GM10248 (cell line): ENCODE data around the gene SHF.
A peak's percentile ranks its signal among the peaks of the same experiment; 100 is the strongest.

ENCODE experiments used
- CTCF ChIA-PET: fragments of 300-600 bp; sonication (Branson Sonifier 250); formaldehyde crosslinking; extraction: SDS; loops from one replicate; lab custom pipeline; 2021; ENCODE audit warnings: antibody characterized with exemption; lab: Yijun Ruan, JAX
- POLR2A ChIA-PET: fragments of 350-650 bp; sonication (Branson Sonifier 250); formaldehyde crosslinking; extraction: SDS; loops from one replicate; lab custom pipeline; 2020; ENCODE audit warnings: antibody characterized with exemption; lab: Yijun Ruan, JAX
- DNase-seq: peaks from one replicate; pipeline ENCODE4 v3.0.0; 2012; ENCODE audit errors: extremely low spot score
- TF ChIP-seq, protein P1 (sequence below): IDR thresholded peaks from 2 replicates; pipeline ENCODE4 v1.5.1; 2012; ENCODE audit warnings: mild to moderate bottlenecking, low read depth; ENCODE audit errors: extremely low read depth, missing control alignments, control extremely low read depth

SHF gene

DNA sequence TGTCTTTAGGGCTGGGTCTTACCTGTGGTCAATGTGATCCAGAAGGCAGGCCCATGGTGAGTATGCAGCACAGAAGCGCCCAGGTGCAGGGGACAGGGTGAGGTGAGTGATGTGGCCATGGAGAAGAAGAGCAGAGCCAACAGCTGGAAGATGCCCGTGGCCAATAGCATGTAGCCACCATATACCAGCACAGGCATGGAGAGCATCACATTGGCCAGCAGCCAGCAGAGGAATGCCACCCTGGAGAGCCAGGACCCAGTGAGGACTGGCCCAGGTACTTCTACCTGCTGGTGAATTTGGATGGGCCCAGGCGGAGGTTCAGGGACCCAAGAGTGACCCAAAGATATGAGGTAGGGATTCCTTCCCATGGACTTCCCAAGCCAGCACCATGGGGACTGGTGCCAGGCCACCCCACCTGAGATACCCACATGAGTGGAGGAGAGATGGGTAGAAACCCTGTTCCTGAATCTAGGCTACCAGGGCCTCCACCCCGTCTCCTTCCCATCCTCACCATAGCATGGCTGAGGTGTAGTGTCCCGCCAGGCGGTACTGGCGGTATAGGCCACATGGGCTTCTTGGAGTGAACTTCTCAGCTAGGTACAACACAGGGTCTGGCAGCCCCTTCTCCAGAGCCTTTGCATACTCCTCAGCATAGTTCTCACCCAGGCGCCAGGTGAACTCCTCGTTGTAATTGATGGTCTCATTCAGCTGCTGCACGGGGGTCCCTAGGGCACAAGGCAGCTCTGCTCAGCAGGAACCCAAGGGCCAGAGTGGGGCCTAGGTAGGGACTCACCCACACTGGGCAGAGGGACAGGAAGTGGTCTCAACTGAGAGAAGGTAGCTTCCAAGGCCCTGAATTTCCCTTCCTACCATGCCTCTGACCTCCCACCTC is 67.4 kb downstream of the SHF start:
- TF ChIP-seq, protein P1, sequence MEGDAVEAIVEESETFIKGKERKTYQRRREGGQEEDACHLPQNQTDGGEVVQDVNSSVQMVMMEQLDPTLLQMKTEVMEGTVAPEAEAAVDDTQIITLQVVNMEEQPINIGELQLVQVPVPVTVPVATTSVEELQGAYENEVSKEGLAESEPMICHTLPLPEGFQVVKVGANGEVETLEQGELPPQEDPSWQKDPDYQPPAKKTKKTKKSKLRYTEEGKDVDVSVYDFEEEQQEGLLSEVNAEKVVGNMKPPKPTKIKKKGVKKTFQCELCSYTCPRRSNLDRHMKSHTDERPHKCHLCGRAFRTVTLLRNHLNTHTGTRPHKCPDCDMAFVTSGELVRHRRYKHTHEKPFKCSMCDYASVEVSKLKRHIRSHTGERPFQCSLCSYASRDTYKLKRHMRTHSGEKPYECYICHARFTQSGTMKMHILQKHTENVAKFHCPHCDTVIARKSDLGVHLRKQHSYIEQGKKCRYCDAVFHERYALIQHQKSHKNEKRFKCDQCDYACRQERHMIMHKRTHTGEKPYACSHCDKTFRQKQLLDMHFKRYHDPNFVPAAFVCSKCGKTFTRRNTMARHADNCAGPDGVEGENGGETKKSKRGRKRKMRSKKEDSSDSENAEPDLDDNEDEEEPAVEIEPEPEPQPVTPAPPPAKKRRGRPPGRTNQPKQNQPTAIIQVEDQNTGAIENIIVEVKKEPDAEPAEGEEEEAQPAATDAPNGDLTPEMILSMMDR: no peak
- ChIA-PET POLR2A (no interaction called here), CTCF (interaction anchor here (0.9 to 5.8 kb wide), 5 partner anchors 8 to 152 kb away, joined by 4 to 44 read pairs (median 5); no protein-coding TSS in a partner anchor)
- no peak for DNase-seq

DNA sequence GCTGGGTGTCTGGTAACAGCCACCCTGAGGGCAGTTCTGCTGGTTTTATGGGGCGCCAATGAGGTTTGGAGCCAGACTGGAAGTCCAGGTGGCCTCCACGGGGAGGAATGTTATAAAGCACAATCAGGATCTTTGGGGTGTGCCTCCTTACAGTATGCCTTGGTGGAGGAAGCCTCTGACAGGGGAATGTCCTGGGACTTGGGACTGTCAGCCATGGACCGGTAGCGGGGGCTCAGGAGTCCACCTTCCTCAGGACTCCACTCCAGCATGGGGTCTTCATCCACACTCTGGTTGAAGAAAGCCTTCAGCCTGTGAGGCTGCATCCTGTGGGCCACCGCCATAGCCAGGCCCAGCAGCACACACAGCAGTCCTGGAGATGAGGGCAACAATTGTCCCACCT is 68.8 kb downstream of the SHF start:
- CTCF ChIA-PET: interaction anchor here (0.8 to 2.7 kb wide), 33 partner anchors 7 to 714 kb away, joined by 3 to 53 read pairs (median 7); partner anchors contain the start of genes DUOX1, DUOXA1 and SORD
- no peak for DNase-seq
- TF ChIP-seq, protein P1: no peak
- POLR2A ChIA-PET: no interaction called here

DNA sequence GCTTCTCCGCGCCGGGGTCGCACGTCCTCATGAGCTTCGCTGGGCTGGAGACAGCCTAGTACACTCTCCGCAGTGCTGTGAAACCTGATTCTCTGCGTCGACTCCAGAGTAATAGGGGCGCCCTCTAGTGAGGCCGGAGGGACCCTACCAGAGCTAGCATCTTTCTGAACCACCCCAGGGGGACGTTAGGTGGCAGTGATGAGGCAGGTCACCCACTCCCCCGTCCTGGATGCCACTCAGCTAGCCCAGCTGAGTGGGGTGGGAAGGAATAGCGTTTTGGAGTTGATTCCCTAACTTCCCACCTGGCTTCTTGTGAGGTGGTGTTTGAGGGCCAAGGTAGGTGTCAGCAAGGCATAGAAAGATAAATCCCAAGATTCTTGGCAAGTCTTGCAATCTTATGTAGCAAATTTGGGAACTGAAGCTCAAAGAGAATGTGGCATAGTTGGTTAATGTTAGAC is 69.6 kb downstream of the SHF start:
- ChIA-PET POLR2A (interaction anchor here (0.5 kb wide), 1 partner anchor 252 kb away, joined by 3 read pairs; no protein-coding TSS in a partner anchor), CTCF (interaction anchor here (0.6 to 2.7 kb wide), 66 partner anchors 8 to 713 kb away, joined by 3 to 53 read pairs (median 4); partner anchors contain the start of genes DUOX1, DUOXA1 and SORD)
- TF ChIP-seq, protein P1: peak; percentile 99
- DNase-seq: peak; percentile 92

DNA sequence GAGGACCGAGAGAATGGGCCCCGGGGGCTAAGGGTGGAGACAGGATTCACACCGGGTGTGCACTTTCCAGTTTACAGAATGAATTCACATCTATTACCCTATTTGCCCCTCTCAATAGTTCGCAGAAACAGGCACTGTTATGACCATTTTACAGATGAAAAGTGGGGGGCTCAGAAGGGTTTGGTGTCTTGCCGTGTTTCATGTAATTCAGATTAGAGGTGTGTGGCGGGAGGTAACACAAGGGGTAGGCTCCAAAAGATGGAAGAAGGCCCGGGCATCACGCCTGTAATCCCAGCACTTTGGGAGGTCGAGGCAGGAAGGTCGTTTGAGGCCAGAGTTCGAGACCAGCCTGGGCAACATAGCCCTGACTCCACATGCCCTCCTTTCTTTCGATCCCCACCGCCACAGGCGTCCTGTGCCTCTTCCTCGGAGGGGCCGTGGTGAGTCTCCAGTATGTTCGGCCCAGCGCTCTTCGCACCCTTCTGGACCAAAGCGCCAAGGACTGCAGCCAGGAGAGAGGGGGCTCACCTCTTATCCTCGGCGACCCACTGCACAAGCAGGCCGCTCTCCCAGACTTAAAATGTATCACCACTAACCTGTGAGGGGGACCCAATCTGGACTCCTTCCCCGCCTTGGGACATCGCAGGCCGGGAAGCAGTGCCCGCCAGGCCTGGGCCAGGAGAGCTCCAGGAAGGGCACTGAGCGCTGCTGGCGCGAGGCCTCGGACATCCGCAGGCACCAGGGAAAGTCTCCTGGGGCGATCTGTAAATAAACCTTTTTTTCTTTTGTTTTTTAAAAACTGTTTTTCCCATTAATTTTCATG is 70.2 kb downstream of the SHF start:
- ChIA-PET POLR2A (no interaction called here), CTCF (interaction anchor here (0.6 to 2.7 kb wide), 63 partner anchors 9 to 553 kb away, joined by 3 to 53 read pairs (median 4); partner anchors contain the start of genes DUOX1, DUOXA1 and SORD)
- no peak for DNase-seq
- TF ChIP-seq, protein P1: no peak
